Activated T-cell treated with anti-CD3 and anti-CD28 coated beads for 1 hour (primary cell): ENCODE results near the gene NKG7.
A peak's percentile ranks its signal among the peaks of the same experiment; 100 is the strongest.

ENCODE experiments used
- DNase-seq: peaks from one replicate; pipeline ENCODE4 v3.0.0-alpha.2; 2020; ENCODE audit warnings: low read depth

The NKG7 gene

GRCh38 chr19:51337141-51337860, 35.2 kb downstream of the NKG7 start:
- no peak for DNase-seq

GRCh38 chr19:51333836-51334460, 38.5 kb downstream of the NKG7 start:
- DNase-seq: no peak

GRCh38 chr19:51331716-51332115, 40.7 kb downstream of the NKG7 start:
- no peak for DNase-seq

GRCh38 chr19:51331193-51331592, 41.3 kb downstream of the NKG7 start:
- no peak for DNase-seq

- DNase-seq: no peak
Observed at GRCh38 chr19:51330366-51330765, 42.1 kb downstream of the NKG7 start.

GRCh38 chr19:51329411-51329810, 43.0 kb downstream of the NKG7 start:
- no peak for DNase-seq

GRCh38 chr19:51327066-51328001, 45.1 kb downstream of the NKG7 start:
- DNase-seq: peak; percentile 28

- DNase-seq: no peak
Observed at GRCh38 chr19:51326216-51327065, 46.0 kb downstream of the NKG7 start.

GRCh38 chr19:51325161-51325976, 47.1 kb downstream of the NKG7 start:
- DNase-seq: no peak

GRCh38 chr19:51324167-51324481, 48.3 kb downstream of the NKG7 start:
- DNase-seq: no peak

- DNase-seq: no peak
Observed at GRCh38 chr19:51323481-51324166, 48.8 kb downstream of the NKG7 start.

- no peak for DNase-seq
Observed at GRCh38 chr19:51321799-51322198, 50.7 kb downstream of the NKG7 start.
